ENCODE data around the gene SH3PXD2A. TPM values are rescaled to one million over a fixed set of nuclear protein-coding genes. Genes with fewer than 3 reads are reported as not detected.

SH3PXD2A gene
- total and polyA plus RNA-seq, 10 of the 15 experiments (the other 5 are each of a cell fraction or from before 2014, with no cell fraction given): 0.63 to 14.0 (median 4.4) TPM

DNA sequence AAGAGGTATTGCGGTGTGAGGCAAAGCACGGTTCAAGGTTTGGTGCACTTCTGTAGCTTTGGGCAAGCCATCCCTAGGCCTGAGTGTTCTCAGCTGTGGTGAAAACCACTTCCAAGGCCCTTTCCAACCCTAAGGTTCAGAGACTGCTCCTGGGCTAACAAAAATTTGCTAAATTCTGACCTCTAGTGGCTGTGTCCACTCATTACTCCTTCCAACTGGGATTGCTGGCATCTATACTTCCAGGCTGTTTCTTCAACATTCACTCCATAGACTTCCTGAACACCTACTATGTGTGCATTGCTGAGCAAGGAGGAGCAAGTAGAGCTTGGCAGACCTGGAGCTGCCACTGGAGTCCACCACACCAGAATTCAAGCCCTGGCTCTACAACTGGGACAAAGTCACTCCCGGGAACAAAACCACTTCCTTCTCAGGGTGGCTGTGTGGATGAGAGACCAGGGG, 29.3 kb upstream of the SH3PXD2A start (continued):
- TF ChIP-seq, protein P1, sequence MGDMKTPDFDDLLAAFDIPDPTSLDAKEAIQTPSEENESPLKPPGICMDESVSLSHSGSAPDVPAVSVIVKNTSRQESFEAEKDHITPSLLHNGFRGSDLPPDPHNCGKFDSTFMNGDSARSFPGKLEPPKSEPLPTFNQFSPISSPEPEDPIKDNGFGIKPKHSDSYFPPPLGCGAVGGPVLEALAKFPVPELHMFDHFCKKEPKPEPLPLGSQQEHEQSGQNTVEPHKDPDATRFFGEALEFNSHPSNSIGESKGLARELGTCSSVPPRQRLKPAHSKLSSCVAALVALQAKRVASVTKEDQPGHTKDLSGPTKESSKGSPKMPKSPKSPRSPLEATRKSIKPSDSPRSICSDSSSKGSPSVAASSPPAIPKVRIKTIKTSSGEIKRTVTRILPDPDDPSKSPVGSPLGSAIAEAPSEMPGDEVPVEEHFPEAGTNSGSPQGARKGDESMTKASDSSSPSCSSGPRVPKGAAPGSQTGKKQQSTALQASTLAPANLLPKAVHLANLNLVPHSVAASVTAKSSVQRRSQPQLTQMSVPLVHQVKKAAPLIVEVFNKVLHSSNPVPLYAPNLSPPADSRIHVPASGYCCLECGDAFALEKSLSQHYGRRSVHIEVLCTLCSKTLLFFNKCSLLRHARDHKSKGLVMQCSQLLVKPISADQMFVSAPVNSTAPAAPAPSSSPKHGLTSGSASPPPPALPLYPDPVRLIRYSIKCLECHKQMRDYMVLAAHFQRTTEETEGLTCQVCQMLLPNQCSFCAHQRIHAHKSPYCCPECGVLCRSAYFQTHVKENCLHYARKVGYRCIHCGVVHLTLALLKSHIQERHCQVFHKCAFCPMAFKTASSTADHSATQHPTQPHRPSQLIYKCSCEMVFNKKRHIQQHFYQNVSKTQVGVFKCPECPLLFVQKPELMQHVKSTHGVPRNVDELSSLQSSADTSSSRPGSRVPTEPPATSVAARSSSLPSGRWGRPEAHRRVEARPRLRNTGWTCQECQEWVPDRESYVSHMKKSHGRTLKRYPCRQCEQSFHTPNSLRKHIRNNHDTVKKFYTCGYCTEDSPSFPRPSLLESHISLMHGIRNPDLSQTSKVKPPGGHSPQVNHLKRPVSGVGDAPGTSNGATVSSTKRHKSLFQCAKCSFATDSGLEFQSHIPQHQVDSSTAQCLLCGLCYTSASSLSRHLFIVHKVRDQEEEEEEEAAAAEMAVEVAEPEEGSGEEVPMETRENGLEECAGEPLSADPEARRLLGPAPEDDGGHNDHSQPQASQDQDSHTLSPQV (IDR thresholded peaks at IDR 0.05): no peak
- no peak for TF ChIP-seq MEF2A (IDR thresholded peaks at IDR 0.05; ENCODE audit: insufficient read depth, low read depth, low read length)
- no peak for TF ChIP-seq WRNIP1 (IDR thresholded peaks at IDR 0.05; ENCODE audit: borderline replicate concordance, low read depth, low read length)
- TF ChIP-seq ESRRA (IDR thresholded peaks at IDR 0.05; ENCODE audit: low read length): no peak
- TF ChIP-seq TAF1 (IDR thresholded peaks at IDR 0.05; ENCODE audit: borderline replicate concordance, low read depth, low read length): no peak
- no peak for TF ChIP-seq BCL11A (IDR thresholded peaks at IDR 0.05; ENCODE audit: low read depth, low read length)
- TF ChIP-seq, protein P2, sequence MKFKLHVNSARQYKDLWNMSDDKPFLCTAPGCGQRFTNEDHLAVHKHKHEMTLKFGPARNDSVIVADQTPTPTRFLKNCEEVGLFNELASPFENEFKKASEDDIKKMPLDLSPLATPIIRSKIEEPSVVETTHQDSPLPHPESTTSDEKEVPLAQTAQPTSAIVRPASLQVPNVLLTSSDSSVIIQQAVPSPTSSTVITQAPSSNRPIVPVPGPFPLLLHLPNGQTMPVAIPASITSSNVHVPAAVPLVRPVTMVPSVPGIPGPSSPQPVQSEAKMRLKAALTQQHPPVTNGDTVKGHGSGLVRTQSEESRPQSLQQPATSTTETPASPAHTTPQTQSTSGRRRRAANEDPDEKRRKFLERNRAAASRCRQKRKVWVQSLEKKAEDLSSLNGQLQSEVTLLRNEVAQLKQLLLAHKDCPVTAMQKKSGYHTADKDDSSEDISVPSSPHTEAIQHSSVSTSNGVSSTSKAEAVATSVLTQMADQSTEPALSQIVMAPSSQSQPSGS (IDR thresholded peaks at IDR 0.05; ENCODE audit: low read length): no peak
- no peak for TF ChIP-seq KAT2A (conservative IDR thresholded peaks at IDR 0.05; ENCODE audit: control insufficient read depth, low read depth, low read length)
- TF ChIP-seq, protein P3, sequence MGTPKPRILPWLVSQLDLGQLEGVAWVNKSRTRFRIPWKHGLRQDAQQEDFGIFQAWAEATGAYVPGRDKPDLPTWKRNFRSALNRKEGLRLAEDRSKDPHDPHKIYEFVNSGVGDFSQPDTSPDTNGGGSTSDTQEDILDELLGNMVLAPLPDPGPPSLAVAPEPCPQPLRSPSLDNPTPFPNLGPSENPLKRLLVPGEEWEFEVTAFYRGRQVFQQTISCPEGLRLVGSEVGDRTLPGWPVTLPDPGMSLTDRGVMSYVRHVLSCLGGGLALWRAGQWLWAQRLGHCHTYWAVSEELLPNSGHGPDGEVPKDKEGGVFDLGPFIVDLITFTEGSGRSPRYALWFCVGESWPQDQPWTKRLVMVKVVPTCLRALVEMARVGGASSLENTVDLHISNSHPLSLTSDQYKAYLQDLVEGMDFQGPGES (IDR thresholded peaks at IDR 0.05): no peak
- TF ChIP-seq, protein P4, sequence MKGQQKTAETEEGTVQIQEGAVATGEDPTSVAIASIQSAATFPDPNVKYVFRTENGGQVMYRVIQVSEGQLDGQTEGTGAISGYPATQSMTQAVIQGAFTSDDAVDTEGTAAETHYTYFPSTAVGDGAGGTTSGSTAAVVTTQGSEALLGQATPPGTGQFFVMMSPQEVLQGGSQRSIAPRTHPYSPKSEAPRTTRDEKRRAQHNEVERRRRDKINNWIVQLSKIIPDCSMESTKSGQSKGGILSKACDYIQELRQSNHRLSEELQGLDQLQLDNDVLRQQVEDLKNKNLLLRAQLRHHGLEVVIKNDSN (IDR thresholded peaks at IDR 0.05; ENCODE audit: borderline replicate concordance, extremely low read length, insufficient read depth, low read depth, low read length): no peak
- TF ChIP-seq NFYA (IDR thresholded peaks at IDR 0.05; ENCODE audit: borderline replicate concordance, low read depth, low read length): no peak

Data from GM12878 (cell line).